GM23338 (cell line): ENCODE data around the gene RBM17. TPM values are rescaled to one million over a fixed set of nuclear protein-coding genes. Genes with fewer than 3 reads are reported as not detected.
A peak's percentile ranks its signal among the peaks of the same experiment; 100 is the strongest.

Experiments
- ATAC-seq: fragments of 200-7000 bp; cut with Tn5 transposase; 3 replicates; pipeline ENCODE4 v1.9.1; 2020
- DNase-seq: peaks from one replicate; pipeline ENCODE4 v3.0.0-alpha.2; 2015; ENCODE audit warnings: low spot score
- H2AFZ ChIP-seq: fragments of 200-600 bp; sonication (generic); 2 replicates; pipeline ENCODE4 v1.8.0; 2016; ENCODE audit warnings: antibody characterized with exemption, mild to moderate bottlenecking, moderate library complexity
- H3F3A ChIP-seq: fragments of 200-600 bp; sonication (generic); replicated peaks from 2 replicates; pipeline ENCODE4 v1.8.0; 2017; ENCODE audit warnings: antibody characterized with exemption, mixed run types, low read depth
- H3K27ac ChIP-seq: fragments of 200-600 bp; sonication (generic); 2 replicates; pipeline ENCODE4 v1.6.1; 2016; ENCODE audit warnings: low read depth
- H3K27me3 ChIP-seq: fragments of 200-600 bp; sonication (generic); 2 replicates; pipeline ENCODE4 v1.8.0; 2016; ENCODE audit warnings: mild to moderate bottlenecking, mixed run types, moderate library complexity; ENCODE audit not compliant: insufficient read depth
- H3K36me3 ChIP-seq: fragments of 200-600 bp; sonication (generic); 2 replicates; pipeline ENCODE4 v1.8.0; 2016; ENCODE audit warnings: mild to moderate bottlenecking; ENCODE audit not compliant: insufficient read depth
- H3K4me1 ChIP-seq: fragments of 200-600 bp; sonication (generic); 2 replicates; pipeline ENCODE4 v1.8.0; 2016; ENCODE audit warnings: mild to moderate bottlenecking, moderate library complexity; ENCODE audit not compliant: insufficient read depth
- H3K4me2 ChIP-seq: fragments of 200-600 bp; sonication (generic); 2 replicates; pipeline ENCODE4 v1.7.1; 2017; ENCODE audit warnings: mixed run types
- H3K4me3 ChIP-seq: fragments of 200-600 bp; sonication (generic); 2 replicates; pipeline ENCODE4 v1.6.1; 2016; ENCODE audit warnings: mixed run types
- H3K79me2 ChIP-seq: fragments of 200-600 bp; sonication (generic); replicated peaks from 2 replicates; pipeline ENCODE4 v1.8.0; 2017; ENCODE audit warnings: mild to moderate bottlenecking; ENCODE audit not compliant: insufficient read depth
- H3K9me2 ChIP-seq: fragments of 200-600 bp; sonication (generic); 2 replicates; pipeline ENCODE4 v1.8.0; 2017; ENCODE audit not compliant: insufficient read depth
- H4K20me1 ChIP-seq: fragments of 200-600 bp; sonication (generic); replicated peaks from 2 replicates; pipeline ENCODE4 v1.8.0; 2017; ENCODE audit warnings: mild to moderate bottlenecking; ENCODE audit not compliant: insufficient read depth
- H3K27ac Mint-ChIP-seq: 2 replicates; pipeline ENCODE4 v1.8.0; 2020; ENCODE audit warnings: inconsistent platforms, mild to moderate bottlenecking, moderate library complexity, mixed read lengths
- H3K27me3 Mint-ChIP-seq: 3 replicates; pipeline ENCODE4 v1.8.0; 2022; ENCODE audit warnings: low read depth, mild to moderate bottlenecking, moderate library complexity, mixed read lengths, inconsistent platforms; ENCODE audit not compliant: insufficient read depth, poor library complexity
- H3K36me3 Mint-ChIP-seq: 3 replicates; pipeline ENCODE4 v1.8.0; 2021; ENCODE audit warnings: low read depth, mild to moderate bottlenecking, inconsistent platforms, moderate library complexity, mixed read lengths
- H3K4me1 Mint-ChIP-seq: 3 replicates; pipeline ENCODE4 v1.8.0; 2020; ENCODE audit warnings: mild to moderate bottlenecking, inconsistent platforms, mixed read lengths
- H3K4me3 Mint-ChIP-seq: 3 replicates; pipeline ENCODE4 v1.8.0; 2021; ENCODE audit warnings: moderate library complexity, mild to moderate bottlenecking, inconsistent platforms, mixed read lengths
- H3K9me3 Mint-ChIP-seq: 3 replicates; pipeline ENCODE4 v1.8.0; 2020; ENCODE audit warnings: moderate library complexity, mild to moderate bottlenecking, inconsistent platforms, mixed read lengths
- CREB1 ChIP-seq: fragments of 250-450 bp; sonication (Bioruptor Pico); IDR thresholded peaks from 2 replicates; pipeline ENCODE4 v1.5.0; 2020; ENCODE audit warnings: low read depth, mild to moderate bottlenecking, moderate library complexity
- CTCF ChIP-seq, 2 experiments: fragments of 200-600 bp in 1 of 2; sonication (generic) in 1 of 2; conservative IDR thresholded peaks; 2 replicates each; pipeline versions ENCODE4 v1.5.1 to v1.6.1; 2016 to 2017; ENCODE audit warnings: antibody characterized with exemption in 2 of 2, low read depth in 2 of 2, mild to moderate bottlenecking in 2 of 2, moderate library complexity in 1 of 2
- ZNF462 ChIP-seq: fragments of 250-450 bp; sonication (Bioruptor Pico); IDR thresholded peaks from 2 replicates; pipeline ENCODE4 v1.5.0; 2020; ENCODE audit warnings: mild to moderate bottlenecking, moderate library complexity
- polyA plus RNA-seq: library from polyadenylated mRNA; unstranded; fragments of >200 nt; fragmentation: Nextera tagmentation; extraction: Ambion mirVana; gene quantifications from 2 replicates; pipeline ENCODE4 v1.2.1, GENCODE V29; 2016
- total RNA-seq: library from RNA; depleted of rRNA; stranded (reverse); fragments of >200 nt; shearing (Covaris generic); gene quantifications from 2 replicates; pipeline ENCODE4 v1.2.3, GENCODE V29; 2014

Gene RBM17
- total and polyA plus RNA-seq, 2 experiments from 2014 or later = 54.7 to 281 TPM

- Mint-ChIP-seq H3K4me3 (peak overlapping the region; percentile 45), H3K27ac (peak overlapping the region; percentile 42; the same call in 1 of the 2 replicates), H3K27me3 (peaks cover 28% of the 10 kb centered on the region), H3K36me3 (peaks cover 3% of the 10 kb centered on the region; the same call in 1 of the 3 replicates), H3K4me1 (peaks cover 21% of the 10 kb centered on the region), H3K9me3 (no peaks in the 10 kb centered on the region)
- H3K79me2 ChIP-seq = peaks cover 22% of the 10 kb centered on the region; the same call in 1 of the 2 replicates
- no peaks in the 10 kb centered on the region for H3K27me3 ChIP-seq
- peak; percentile 92 for ATAC-seq
- peaks cover 25% of the 10 kb centered on the region for H3K4me1 ChIP-seq
- DNase-seq = peak; percentile 91
- peak overlapping the region; percentile 61; the same call in 1 of the 2 replicates for H3K4me2 ChIP-seq
- H3K27ac ChIP-seq = no peak overlapping the region
- H3F3A ChIP-seq = peaks cover 6% of the 10 kb centered on the region; the same call in 1 of the 2 replicates
- no peaks in the 10 kb centered on the region; the same call in 1 of the 2 replicates for H3K36me3 ChIP-seq
- TF ChIP-seq CTCF (conservative IDR thresholded peaks at IDR 0.05; ENCODE audit: low read depth in 2 of 2) = peak; percentile 71 to 81
- 0 out of 2 replicates have a peak, but pooled peaks have one; percentile 22 for TF ChIP-seq CREB1
- TF ChIP-seq ZNF462 (CRISPR knock-in tag) = no peak
- H4K20me1 ChIP-seq = peaks cover 19% of the 10 kb centered on the region
- no peak overlapping the region for H2AFZ ChIP-seq
- no peaks in the 10 kb centered on the region for H3K9me2 ChIP-seq
- no peak overlapping the region; the same call in 1 of the 2 replicates for H3K4me3 ChIP-seq
These were observed 62.5 kb downstream of the RBM17 start for GRCh38 chr10:6151087-6151977.
